ENCODE results near the gene CSKMT. TPM values are rescaled to one million over a fixed set of nuclear protein-coding genes. Genes with fewer than 3 reads are reported as not detected.

CSKMT gene
- total and polyA plus RNA-seq, 10 of the 15 experiments (the other 5 are each of a cell fraction or from before 2014, with no cell fraction given), result 7.0 to 213 (median 21.6) TPM

DNA sequence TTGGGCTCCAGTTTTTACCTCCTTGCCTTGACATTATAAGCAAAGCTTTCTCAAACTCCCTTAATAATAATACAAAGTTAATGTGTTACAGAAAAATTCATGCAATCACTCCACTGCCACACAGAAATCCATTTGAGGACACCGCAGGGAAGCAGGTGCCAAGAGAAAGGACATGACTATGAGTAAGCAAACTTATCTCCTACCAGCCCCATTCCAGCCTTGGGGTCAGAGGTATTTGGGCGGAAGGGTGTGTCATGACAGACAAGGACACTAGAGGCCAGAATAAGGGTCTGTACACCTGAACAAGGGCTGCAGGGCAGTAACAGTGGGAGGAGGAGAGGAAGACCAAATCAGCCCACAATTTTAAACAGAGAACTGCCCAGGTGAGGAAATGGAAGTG is 48.2 kb downstream of the CSKMT start:
- DNase-seq (ENCODE audit: low read depth, low spot score), result no peak
- H3K9me3 ChIP-seq (replicated peaks; ENCODE audit: control insufficient read depth, insufficient read depth, low read length), result no peaks in the 10 kb centered on the region
- no peak for FAIRE-seq
- RAD21 ChIA-PET (ENCODE audit: unreplicated experiment), result no interaction called here
- H3K4me3 ChIP-seq, result 0 out of 2 replicates have a peak overlapping the region, but pooled peaks have one; percentile 13
- POLR2A ChIA-PET, result interaction anchor here (0.6 to 5.5 kb wide), 3 partner anchors 13 to 118 kb away, joined by 3 to 40 read pairs (median 4); partner anchors contain the start of genes HNRNPUL2, STX5, TAF6L and TTC9C
- no peak overlapping the region for H3K9ac ChIP-seq (ENCODE audit: control insufficient read depth, insufficient read depth, low read length)
- no peaks in the 10 kb centered on the region for H4K20me1 ChIP-seq (ENCODE audit: control insufficient read depth, insufficient read depth)
- in situ Hi-C loops (cut with MboI) (no loop called here), intact Hi-C loops (cut with micrococcal nuclease; ENCODE audit: unreplicated experiment) (no loop called here)
- peaks cover 3% of the 10 kb centered on the region; the same call in 1 of the 2 replicates for H3K79me2 ChIP-seq (ENCODE audit: control insufficient read depth, insufficient read depth, low read length)
- H3K36me3 ChIP-seq (ENCODE audit: control insufficient read depth in 2 of 2, insufficient read depth in 2 of 2, low read length in 1 of 2), result peaks cover 31 to 42% of the 10 kb centered on the region in 2 experiments
- TF ChIP-seq BACH1 (IDR thresholded peaks at IDR 0.05; ENCODE audit: borderline replicate concordance) (no peak), HCFC1 (IDR thresholded peaks at IDR 0.05; ENCODE audit: low read length) (no peak), NFYA (IDR thresholded peaks at IDR 0.05; ENCODE audit: borderline replicate concordance, low read depth, low read length) (no peak)
- TF ChIP-seq, protein P1, sequence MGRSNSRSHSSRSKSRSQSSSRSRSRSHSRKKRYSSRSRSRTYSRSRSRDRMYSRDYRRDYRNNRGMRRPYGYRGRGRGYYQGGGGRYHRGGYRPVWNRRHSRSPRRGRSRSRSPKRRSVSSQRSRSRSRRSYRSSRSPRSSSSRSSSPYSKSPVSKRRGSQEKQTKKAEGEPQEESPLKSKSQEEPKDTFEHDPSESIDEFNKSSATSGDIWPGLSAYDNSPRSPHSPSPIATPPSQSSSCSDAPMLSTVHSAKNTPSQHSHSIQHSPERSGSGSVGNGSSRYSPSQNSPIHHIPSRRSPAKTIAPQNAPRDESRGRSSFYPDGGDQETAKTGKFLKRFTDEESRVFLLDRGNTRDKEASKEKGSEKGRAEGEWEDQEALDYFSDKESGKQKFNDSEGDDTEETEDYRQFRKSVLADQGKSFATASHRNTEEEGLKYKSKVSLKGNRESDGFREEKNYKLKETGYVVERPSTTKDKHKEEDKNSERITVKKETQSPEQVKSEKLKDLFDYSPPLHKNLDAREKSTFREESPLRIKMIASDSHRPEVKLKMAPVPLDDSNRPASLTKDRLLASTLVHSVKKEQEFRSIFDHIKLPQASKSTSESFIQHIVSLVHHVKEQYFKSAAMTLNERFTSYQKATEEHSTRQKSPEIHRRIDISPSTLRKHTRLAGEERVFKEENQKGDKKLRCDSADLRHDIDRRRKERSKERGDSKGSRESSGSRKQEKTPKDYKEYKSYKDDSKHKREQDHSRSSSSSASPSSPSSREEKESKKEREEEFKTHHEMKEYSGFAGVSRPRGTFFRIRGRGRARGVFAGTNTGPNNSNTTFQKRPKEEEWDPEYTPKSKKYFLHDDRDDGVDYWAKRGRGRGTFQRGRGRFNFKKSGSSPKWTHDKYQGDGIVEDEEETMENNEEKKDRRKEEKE (IDR thresholded peaks at IDR 0.05), result no peak
- H3K4me2 ChIP-seq (ENCODE audit: control insufficient read depth, insufficient read depth), result no peak overlapping the region; the same call in 1 of the 2 replicates
- 97% methylated on average over 2 of the region's 2 CpGs for WGBS (ENCODE audit: insufficient coverage, insufficient replicate concordance, low lambda C conversion rate, missing lambda C conversion rate)
- H2AFZ ChIP-seq (ENCODE audit: control insufficient read depth, low read depth, low read length), result no peak overlapping the region
- SMC1A ChIA-PET (ENCODE audit: uncharacterized antibody, unreplicated experiment), result interaction anchor here (1.9 kb wide), 1 partner anchor 10 kb away, joined by 7 read pairs; no protein-coding TSS in a partner anchor
- no peak for ATAC-seq
- H3K27me3 ChIP-seq (replicated peaks in 1 of 2; ENCODE audit: control insufficient read depth in 2 of 2, insufficient read depth in 2 of 2, low read length in 1 of 2), result no peaks in the 10 kb centered on the region
- H3K27ac ChIP-seq (ENCODE audit: control insufficient read depth, insufficient read depth), result no peak overlapping the region
- peaks cover 22% of the 10 kb centered on the region for H3K4me1 ChIP-seq (ENCODE audit: control insufficient read depth, insufficient read depth, low read length)
- no TSS peak for BruUV-seq (replicated peaks)
- CTCF ChIA-PET, result interaction anchor here (1.2 kb wide), 1 partner anchor 73 kb away, joined by 3 read pairs; no protein-coding TSS in a partner anchor
